ENCODE data around the gene CMYA5.

CMYA5 gene

DNA sequence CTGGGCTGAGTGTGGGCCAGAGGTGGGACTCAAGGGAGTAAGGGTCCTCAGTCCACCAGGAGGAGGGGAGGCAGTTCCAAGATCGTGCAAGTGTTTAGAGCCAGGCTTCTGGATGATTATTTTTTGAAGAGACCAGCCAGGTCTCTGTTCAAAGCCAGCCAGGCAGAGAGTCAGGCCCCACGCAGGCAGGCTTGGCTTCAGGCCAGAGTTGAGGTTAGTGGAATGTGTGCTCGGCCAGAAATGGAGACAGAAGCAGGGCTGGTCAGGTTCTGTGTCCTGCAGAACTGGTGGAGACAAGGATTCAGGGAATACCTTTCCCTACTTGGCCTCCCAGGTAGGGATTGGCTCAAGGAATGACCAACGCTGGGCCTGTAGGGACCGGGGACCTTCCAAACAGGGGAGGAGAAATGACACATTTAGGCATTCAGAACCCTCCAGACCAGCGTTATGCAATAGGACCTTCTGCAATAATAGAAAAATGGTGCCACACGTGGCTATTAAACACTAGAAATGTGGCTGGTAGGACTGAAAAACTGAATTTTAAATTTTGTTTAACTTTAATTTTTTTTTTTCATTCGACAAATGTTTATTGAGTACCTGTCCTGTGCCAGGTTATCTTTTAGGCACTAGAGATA is 106.2 kb downstream of the CMYA5 start:
- no peaks in the 10 kb centered on the region for H3K4me1 ChIP-seq (ENCODE audit: insufficient read depth, poor library complexity, severe bottlenecking)
- TF ChIP-seq, protein P1, sequence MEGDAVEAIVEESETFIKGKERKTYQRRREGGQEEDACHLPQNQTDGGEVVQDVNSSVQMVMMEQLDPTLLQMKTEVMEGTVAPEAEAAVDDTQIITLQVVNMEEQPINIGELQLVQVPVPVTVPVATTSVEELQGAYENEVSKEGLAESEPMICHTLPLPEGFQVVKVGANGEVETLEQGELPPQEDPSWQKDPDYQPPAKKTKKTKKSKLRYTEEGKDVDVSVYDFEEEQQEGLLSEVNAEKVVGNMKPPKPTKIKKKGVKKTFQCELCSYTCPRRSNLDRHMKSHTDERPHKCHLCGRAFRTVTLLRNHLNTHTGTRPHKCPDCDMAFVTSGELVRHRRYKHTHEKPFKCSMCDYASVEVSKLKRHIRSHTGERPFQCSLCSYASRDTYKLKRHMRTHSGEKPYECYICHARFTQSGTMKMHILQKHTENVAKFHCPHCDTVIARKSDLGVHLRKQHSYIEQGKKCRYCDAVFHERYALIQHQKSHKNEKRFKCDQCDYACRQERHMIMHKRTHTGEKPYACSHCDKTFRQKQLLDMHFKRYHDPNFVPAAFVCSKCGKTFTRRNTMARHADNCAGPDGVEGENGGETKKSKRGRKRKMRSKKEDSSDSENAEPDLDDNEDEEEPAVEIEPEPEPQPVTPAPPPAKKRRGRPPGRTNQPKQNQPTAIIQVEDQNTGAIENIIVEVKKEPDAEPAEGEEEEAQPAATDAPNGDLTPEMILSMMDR (IDR thresholded peaks at IDR 0.05; ENCODE audit: poor library complexity, severe bottlenecking) = no peak
- DNase-seq (ENCODE audit: low spot score) (no peak), ATAC-seq (ENCODE audit: low read depth) (peak; percentile 41; the same call in 1 of the 3 replicates)
- no peak overlapping the region for H3K4me3 ChIP-seq (ENCODE audit: severe bottlenecking)
- H3K27ac ChIP-seq (ENCODE audit: poor library complexity, severe bottlenecking) = no peak overlapping the region
- H3K9me3 ChIP-seq (ENCODE audit: severe bottlenecking) = no peaks in the 10 kb centered on the region
- no peaks in the 10 kb centered on the region for H3K27me3 ChIP-seq (ENCODE audit: insufficient read depth, poor library complexity, severe bottlenecking)
- no peaks in the 10 kb centered on the region for H3K36me3 ChIP-seq (ENCODE audit: low read depth)

DNA sequence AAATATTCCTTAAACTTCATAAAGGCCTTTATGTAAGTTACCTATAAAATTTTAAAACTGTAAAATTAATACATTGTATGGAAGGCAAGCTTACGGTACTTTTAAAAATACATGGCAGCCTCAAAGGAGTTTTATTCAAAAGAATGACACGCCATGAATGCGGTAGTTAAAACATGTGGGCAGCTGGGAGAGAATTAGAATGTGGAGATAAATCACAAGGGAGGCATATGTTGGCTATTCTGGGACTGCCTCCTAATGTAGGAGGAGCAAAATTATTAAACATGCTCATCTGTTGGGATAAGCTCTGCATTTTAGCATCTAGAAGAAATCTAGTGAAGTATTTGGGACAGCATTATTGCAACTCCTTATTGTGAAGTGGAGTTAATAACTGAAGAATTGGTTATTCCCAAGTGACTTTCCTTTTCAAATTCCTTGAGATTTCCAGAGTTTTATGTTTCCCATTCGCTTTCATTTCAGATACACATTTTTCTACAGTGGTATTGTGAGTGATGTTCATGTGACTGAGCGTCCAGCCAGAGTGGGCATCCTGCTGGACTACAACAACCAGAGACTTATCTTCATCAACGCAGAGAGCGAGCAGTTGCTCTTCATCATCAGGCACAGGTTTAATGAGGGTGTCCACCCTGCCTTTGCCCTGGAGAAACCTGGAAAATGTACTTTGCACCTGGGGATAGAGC is 109.4 kb downstream of the CMYA5 start:
- H3K27me3 ChIP-seq (ENCODE audit: insufficient read depth, poor library complexity, severe bottlenecking) = no peaks in the 10 kb centered on the region
- no peak overlapping the region for H3K27ac ChIP-seq (ENCODE audit: poor library complexity, severe bottlenecking)
- TF ChIP-seq, protein P1 (IDR thresholded peaks at IDR 0.05; ENCODE audit: poor library complexity, severe bottlenecking) = no peak
- no peaks in the 10 kb centered on the region for H3K9me3 ChIP-seq (ENCODE audit: severe bottlenecking)
- ATAC-seq (ENCODE audit: low read depth) (no peak), DNase-seq (ENCODE audit: low spot score) (no peak)
- no peaks in the 10 kb centered on the region for H3K36me3 ChIP-seq (ENCODE audit: low read depth)
- no peak overlapping the region for H3K4me3 ChIP-seq (ENCODE audit: severe bottlenecking)
- no peaks in the 10 kb centered on the region for H3K4me1 ChIP-seq (ENCODE audit: insufficient read depth, poor library complexity, severe bottlenecking)

DNA sequence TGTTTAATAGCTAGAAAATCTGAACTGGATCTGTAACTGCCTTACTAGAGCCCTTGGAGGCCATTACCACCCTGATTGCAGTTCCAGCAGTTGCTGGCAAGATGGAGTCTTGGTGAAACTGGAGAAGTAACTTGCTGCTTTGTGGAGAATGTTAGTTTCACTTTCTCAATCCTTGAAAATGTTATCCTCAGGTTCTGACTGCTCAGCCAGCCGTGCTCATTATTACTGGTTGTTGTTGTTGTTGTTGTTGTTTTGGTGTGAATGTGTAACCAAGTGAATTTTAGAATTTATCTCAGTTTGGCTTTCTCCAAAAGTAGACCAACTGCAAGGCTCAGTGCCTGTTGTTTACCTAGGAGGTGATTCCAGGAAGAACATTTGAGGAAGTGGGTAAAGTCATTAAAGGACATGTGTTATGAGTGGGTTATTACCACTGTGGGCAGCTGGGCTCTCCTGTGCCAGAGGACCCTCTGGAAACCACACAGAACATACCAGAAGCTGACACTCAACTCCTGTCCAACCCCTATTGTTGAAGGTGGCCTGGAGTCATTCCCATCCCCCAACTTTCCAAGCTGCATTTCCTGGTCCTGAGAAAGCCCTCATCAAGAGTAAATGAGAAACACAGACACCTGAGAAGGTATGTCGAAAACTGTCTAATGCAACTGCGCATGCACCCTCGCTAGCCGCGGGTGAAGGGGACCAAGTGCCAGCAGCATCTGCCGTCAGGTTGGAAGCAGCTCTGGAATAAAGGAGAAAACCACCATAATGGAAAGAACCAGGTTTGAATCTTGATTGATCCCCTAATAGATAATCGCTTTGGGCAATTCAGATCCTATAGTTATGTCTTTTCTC is 111.6 kb downstream of the CMYA5 start:
- DNase-seq (ENCODE audit: low spot score) (no peak), ATAC-seq (ENCODE audit: low read depth) (no peak)
- no peaks in the 10 kb centered on the region for H3K9me3 ChIP-seq (ENCODE audit: severe bottlenecking)
- TF ChIP-seq, protein P1 (IDR thresholded peaks at IDR 0.05; ENCODE audit: poor library complexity, severe bottlenecking) = no peak
- no peaks in the 10 kb centered on the region for H3K4me1 ChIP-seq (ENCODE audit: insufficient read depth, poor library complexity, severe bottlenecking)
- no peaks in the 10 kb centered on the region for H3K36me3 ChIP-seq (ENCODE audit: low read depth)
- H3K27me3 ChIP-seq (ENCODE audit: insufficient read depth, poor library complexity, severe bottlenecking) = no peaks in the 10 kb centered on the region
- no peak overlapping the region for H3K4me3 ChIP-seq (ENCODE audit: severe bottlenecking)
- no peak overlapping the region for H3K27ac ChIP-seq (ENCODE audit: poor library complexity, severe bottlenecking)

DNA sequence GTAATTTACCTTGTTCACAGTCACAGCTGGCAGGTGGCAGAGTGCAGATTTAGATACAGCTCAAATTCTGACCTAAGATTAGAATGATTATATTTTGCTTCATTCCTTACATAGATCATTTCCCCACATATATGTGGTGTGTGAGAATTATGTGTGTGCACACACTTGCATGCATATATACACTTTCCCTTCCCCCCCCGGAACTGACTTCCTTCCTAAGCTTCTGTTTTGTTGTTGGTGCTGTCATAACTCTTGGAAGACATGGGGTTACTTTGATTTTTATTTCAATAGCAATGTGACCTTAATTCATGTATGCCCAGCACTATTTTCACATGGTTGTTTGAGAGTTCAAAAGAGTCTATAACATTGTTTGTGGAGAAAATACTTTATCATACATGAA is 112.8 kb downstream of the CMYA5 start:
- Histone ChIP-seq H3K4me1 (ENCODE audit: insufficient read depth, poor library complexity, severe bottlenecking) (no peaks in the 10 kb centered on the region), H3K36me3 (ENCODE audit: low read depth) (no peaks in the 10 kb centered on the region), H3K27ac (ENCODE audit: poor library complexity, severe bottlenecking) (no peak overlapping the region), H3K9me3 (ENCODE audit: severe bottlenecking) (no peaks in the 10 kb centered on the region), H3K4me3 (ENCODE audit: severe bottlenecking) (no peak overlapping the region), H3K27me3 (ENCODE audit: insufficient read depth, poor library complexity, severe bottlenecking) (no peaks in the 10 kb centered on the region)
- ATAC-seq (ENCODE audit: low read depth) (no peak), DNase-seq (ENCODE audit: low spot score) (no peak)
- TF ChIP-seq, protein P1 (IDR thresholded peaks at IDR 0.05; ENCODE audit: poor library complexity, severe bottlenecking) = no peak
